ENCODE results near the gene ADAMTS14. TPM values are rescaled to one million over a fixed set of nuclear protein-coding genes. Genes with fewer than 3 reads are reported as not detected.

The ADAMTS14 gene
- total RNA-seq, 1 donor from 2014 or later: not detected

Other genes with a start within 250 kb of the ADAMTS14 start
- not detected in 2 replicates for gene NODAL, start 230.8 kb upstream of the ADAMTS14 start, total RNA-seq
- 177 and 179 TPM in 2 replicates for gene PALD1, start 193.7 kb upstream of the ADAMTS14 start, total RNA-seq
- not detected in 2 replicates for gene PRF1, start 69.8 kb upstream of the ADAMTS14 start, total RNA-seq
- gene TBATA, start 112.9 kb downstream of the ADAMTS14 start, total RNA-seq: not detected in 2 replicates
- 9.4 and 15.9 TPM in 2 replicates for gene SGPL1, start 143.4 kb downstream of the ADAMTS14 start, total RNA-seq
- 53.9 and 55.3 TPM in 2 replicates for gene PCBD1, start 216.1 kb downstream of the ADAMTS14 start, total RNA-seq

Measured in dermis microvascular lymphatic vessel endothelial cell (primary cell).